Breast epithelium (tissue), 4 donors: ENCODE measurements around the gene CCT4. TPM values are rescaled to one million over a fixed set of nuclear protein-coding genes. Genes with fewer than 3 reads are reported as not detected.
"Not testable (repeated sequence)": the region's sequence is repeated elsewhere in the genome, so short reads cannot be mapped to it uniquely, and the experiment has no call there.

Experiments
- DNase-seq, 2 donors: peaks; one replicate each; pipeline ENCODE4 v3.0.0-alpha.2; 2019; ENCODE audit warnings: low spot score in 2 of 2
- H3K27ac ChIP-seq, 2 donors: fragments of 200-600 bp; sonication (generic) in 1 of 2; one replicate each; pipeline ENCODE4 v1.5.1; 2016 to 2019; ENCODE audit warnings: mild to moderate bottlenecking in 1 of 2
- H3K27me3 ChIP-seq, 2 donors: fragments of 200-600 bp; sonication (generic) in 1 of 2; one replicate each; pipeline versions ENCODE4 v1.5.1 to v1.6.0; 2017 to 2019; ENCODE audit warnings: control low read depth in 1 of 2, mild to moderate bottlenecking in 1 of 2
- H3K36me3 ChIP-seq: fragments of 200-600 bp; one replicate; pipeline ENCODE4 v1.5.1; 2019
- H3K4me1 ChIP-seq, 2 donors: fragments of 200-600 bp; sonication (generic); one replicate each; pipeline ENCODE4 v1.5.1; 2016 to 2019; ENCODE audit warnings: control low read depth in 1 of 2
- H3K4me3 ChIP-seq, 3 donors: fragments of 200-600 bp; sonication (generic); 1 replicate in 2 of 3; 2 replicates in 1 of 3; pipeline ENCODE4 v1.5.1; 2016 to 2019; ENCODE audit warnings: mild to moderate bottlenecking in 3 of 3, moderate library complexity in 2 of 3
- H3K9me3 ChIP-seq, 2 donors: fragments of 200-600 bp; sonication (generic) in 1 of 2; one replicate each; pipeline ENCODE4 v1.5.1; 2016 to 2019; ENCODE audit warnings: control low read depth in 1 of 2
- POLR2A ChIP-seq: fragments of 450-650 bp; IDR thresholded peaks from one replicate; pipeline ENCODE4 v1.6.1; 2016; ENCODE audit warnings: antibody characterized with exemption, mild to moderate bottlenecking, moderate library complexity
- POLR2AphosphoS5 ChIP-seq, 3 donors: sonication (generic); formaldehyde crosslinking; IDR thresholded peaks; one replicate each; pipeline ENCODE4 v1.6.1; 2017; ENCODE audit warnings: antibody characterized with exemption in 3 of 3
- intact Hi-C: fragments of 100-400 bp; cut with DNase I; formaldehyde crosslinking; loops from one replicate; pipeline ENCODE4 v1.15.1; 2023; ENCODE audit warnings: low total_unique reads
- total RNA-seq, 3 donors: library from RNA; depleted of rRNA; stranded (reverse); fragments of >200 nt; gene quantifications; one replicate each; pipeline ENCODE4 v1.1.0, GENCODE V29; 2016
- TF ChIP-seq, protein P1 (sequence below), 3 donors: fragments of 450-650 bp; IDR thresholded peaks; one replicate each; pipeline ENCODE4 v1.5.1; 2016 to 2017; ENCODE audit warnings: antibody characterized with exemption in 3 of 3, mild to moderate bottlenecking in 3 of 3, moderate library complexity in 3 of 3

Gene CCT4
- total RNA-seq, 3 donors from 2014 or later: 73.3 to 119 (median 82.9) TPM

DNA sequence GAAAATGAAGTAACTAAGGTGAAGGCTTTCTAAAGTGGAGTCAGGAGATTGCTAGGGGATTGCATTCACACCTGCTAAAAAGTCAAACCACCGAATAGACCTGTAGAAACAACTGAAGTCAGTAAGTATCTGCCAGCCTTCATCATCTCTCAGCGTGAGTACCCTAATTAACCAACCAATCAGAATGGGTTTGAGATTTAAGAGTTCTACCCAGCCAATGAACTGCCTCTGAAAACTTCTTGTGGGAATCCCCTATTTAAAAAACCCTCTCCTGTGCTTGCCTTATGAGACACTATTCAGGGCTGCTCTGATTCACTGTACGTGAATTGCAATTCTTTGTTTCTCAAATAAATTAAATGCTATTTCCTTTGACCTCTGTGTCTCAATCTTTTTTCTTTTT, 31.2 kb downstream of the CCT4 start:
- Histone ChIP-seq H3K27me3 (no peaks in the 10 kb centered on the region), H3K27ac (no peak overlapping the region), H3K4me1 (no peaks in the 10 kb centered on the region), H3K4me3 (no peak overlapping the region), H3K36me3 (no peaks in the 10 kb centered on the region), H3K9me3 (peaks cover 0 to 5% of the 10 kb centered on the region in 2 donors)
- TF ChIP-seq, protein P1, sequence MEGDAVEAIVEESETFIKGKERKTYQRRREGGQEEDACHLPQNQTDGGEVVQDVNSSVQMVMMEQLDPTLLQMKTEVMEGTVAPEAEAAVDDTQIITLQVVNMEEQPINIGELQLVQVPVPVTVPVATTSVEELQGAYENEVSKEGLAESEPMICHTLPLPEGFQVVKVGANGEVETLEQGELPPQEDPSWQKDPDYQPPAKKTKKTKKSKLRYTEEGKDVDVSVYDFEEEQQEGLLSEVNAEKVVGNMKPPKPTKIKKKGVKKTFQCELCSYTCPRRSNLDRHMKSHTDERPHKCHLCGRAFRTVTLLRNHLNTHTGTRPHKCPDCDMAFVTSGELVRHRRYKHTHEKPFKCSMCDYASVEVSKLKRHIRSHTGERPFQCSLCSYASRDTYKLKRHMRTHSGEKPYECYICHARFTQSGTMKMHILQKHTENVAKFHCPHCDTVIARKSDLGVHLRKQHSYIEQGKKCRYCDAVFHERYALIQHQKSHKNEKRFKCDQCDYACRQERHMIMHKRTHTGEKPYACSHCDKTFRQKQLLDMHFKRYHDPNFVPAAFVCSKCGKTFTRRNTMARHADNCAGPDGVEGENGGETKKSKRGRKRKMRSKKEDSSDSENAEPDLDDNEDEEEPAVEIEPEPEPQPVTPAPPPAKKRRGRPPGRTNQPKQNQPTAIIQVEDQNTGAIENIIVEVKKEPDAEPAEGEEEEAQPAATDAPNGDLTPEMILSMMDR (IDR thresholded peaks at IDR 0.05): no peak
- no peak for TF ChIP-seq POLR2AphosphoS5 (IDR thresholded peaks at IDR 0.05)
- no peak for TF ChIP-seq POLR2A
- DNase-seq: no peak
- intact Hi-C loops: no loop called here

DNA sequence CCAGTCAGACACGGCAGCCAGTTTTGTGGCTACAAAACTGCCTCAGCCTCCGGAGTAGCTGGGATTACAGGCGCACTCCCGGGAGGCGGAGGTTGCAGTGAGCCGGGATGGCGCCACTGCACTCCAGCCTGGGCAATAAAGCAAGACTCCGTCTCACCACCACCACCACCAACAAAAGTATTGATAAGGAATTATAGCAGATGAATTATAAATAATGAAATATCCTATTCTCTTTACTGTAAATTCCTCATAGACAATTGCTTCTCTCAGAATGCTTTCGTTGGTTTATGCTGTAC, 33.2 kb downstream of the CCT4 start:
- no peaks in the 10 kb centered on the region for H3K36me3 ChIP-seq
- no peaks in the 10 kb centered on the region for H3K27me3 ChIP-seq
- TF ChIP-seq POLR2AphosphoS5 (IDR thresholded peaks at IDR 0.05): no peak
- no peak for TF ChIP-seq POLR2A
- intact Hi-C loops: no loop called here
- peak in 1 of 2 donors; percentile 20 for DNase-seq
- H3K4me1 ChIP-seq: no peaks in the 10 kb centered on the region
- H3K27ac ChIP-seq: peak overlapping the region; percentile 93 to 94
- no peaks in the 10 kb centered on the region for H3K9me3 ChIP-seq
- H3K4me3 ChIP-seq: peak overlapping the region; percentile 77 to 90 (median 85)

DNA sequence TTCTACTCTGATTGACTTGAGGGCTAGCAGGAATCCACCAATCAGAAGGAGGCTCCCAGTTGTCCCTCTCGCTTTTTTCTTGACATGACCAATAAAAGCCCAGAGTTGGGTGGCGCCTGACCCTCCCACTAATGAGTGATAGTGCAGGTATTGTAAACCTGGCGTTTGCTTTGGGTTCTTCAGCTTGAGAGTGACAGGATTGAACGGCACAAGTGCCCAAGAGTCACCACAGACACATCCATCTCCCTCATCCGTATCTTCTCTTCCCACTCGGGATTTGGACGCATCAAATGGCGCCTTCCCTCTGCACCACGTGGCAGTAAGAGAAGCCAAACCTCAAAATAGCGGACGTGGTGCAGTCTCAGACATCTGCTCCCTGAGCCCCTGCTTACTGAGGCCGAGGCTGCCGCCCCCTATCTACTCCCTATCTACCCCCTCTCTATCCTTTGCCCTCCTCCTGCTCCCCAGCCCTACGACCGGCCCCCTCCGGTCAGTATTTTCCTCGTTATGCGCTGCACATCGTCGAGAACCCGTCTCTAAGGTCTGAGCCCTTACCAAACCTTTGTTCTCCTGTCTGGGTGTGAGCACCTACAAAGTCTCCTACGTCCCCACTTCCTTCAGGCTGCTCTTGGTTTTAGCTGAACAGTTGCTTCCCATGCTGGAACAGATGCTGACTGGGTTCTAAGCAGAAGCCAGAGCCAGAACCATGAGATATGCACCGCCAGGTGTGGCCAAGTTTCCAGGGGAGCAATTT, 33.7 kb downstream of the CCT4 start:
- Histone ChIP-seq H3K27ac (peak overlapping the region; percentile 93 to 94), H3K36me3 (no peaks in the 10 kb centered on the region), H3K4me1 (no peaks in the 10 kb centered on the region), H3K4me3 (peak overlapping the region; percentile 77 to 90 (median 85)), H3K27me3 (no peaks in the 10 kb centered on the region), H3K9me3 (no peaks in the 10 kb centered on the region)
- TF ChIP-seq POLR2AphosphoS5 (IDR thresholded peaks at IDR 0.05): peak in 1 of 3 donors; percentile 41
- TF ChIP-seq, protein P1 (IDR thresholded peaks at IDR 0.05): no peak
- DNase-seq: peak; percentile 86 to 92
- intact Hi-C loops: no loop called here

DNA sequence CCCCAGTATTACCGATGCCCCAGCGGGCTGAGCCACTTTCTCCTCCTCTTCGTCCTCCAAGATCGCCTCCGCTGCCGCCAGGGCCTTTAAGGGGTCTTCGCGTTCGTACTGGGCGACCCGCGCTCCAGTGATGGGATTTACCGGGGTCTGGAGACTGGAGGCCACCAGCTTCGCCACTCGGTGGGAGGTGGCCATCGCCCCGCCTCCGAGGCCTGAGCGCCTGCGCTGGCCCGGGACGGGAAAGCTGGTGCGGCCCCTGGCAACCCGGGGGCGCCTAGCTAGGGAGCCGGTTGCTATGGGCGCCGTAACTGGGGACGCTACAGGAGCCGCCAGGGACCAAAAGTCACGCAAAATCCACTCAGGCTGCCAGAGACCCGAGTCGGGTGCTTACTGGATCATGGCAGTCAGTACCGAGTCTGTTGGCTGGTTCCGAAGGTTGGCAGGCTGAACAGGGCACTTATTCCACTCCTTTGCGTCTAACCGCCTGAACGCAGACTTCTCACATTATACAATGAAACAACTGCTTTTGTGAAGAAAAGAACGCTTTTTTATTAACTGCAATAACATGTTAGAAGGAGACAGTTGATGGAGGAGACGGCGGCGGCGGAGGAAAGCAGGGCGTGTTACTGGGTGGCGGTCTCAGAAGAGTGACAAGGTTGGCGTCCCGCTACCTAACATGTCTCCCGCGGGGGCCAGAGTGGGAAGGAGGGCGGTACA, 34.5 kb downstream of the CCT4 start, which contains the start of gene FAM161A:
Gene FAM161A (minus strand): TSS at position 214 of the 717 bp plus-strand sequence. CDS start 19 bp downstream, at position 195.
- intact Hi-C loops: no loop called here
- H3K4me3 ChIP-seq: peak within 1 kb of the TSS; percentile 77 to 90 (median 85)
- peak; percentile 73 to 75 for DNase-seq
- H3K27me3 ChIP-seq: no peaks in the 10 kb centered on the region
- H3K36me3 ChIP-seq: no peaks in the 10 kb centered on the region
- H3K27ac ChIP-seq: peak within 1 kb of the TSS; percentile 93 to 94
- H3K9me3 ChIP-seq: no peaks in the 10 kb centered on the region
- TF ChIP-seq POLR2AphosphoS5 (IDR thresholded peaks at IDR 0.05): peak; percentile 54 to 68 (median 55)
- TF ChIP-seq, protein P1 (IDR thresholded peaks at IDR 0.05): no peak
- no peaks in the 10 kb centered on the region for H3K4me1 ChIP-seq

DNA sequence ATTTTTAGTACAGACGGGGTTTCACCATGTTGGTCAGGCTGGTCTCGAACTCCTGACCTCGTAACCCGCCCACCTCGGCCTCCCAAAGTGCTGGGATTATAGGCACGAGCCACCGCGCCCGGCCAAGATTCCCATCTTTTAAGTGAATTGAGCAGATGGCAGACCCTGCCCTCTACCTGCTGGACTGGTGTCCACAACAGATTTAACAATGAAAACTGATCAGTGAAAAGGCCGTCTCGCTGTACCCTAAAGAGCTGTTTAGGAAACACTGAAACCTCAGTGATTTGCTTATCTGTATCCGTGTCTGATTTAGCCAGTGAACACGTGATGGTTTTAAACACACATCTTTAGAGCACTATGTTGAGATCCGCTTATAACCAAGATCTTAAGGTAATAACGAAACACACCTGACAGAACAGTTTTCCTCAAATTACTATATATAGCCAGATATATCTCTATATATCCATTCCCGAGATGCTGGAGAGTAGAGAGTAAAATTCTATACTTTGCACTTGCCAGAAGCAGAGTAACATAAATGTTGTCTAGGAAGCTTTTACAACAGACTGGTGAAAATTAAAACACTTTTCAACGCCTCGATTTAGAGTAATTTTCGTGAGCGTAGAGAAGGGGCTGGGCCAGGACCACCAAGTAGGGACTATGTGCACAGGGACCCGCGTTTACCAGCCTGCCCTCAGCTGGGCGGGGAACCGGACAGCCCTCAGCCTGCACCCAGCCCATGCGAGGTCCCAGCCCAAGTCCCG, 35.2 kb downstream of the CCT4 start:
- Histone ChIP-seq H3K27me3 (no peaks in the 10 kb centered on the region), H3K36me3 (no peaks in the 10 kb centered on the region), H3K9me3 (no peaks in the 10 kb centered on the region), H3K4me1 (no peaks in the 10 kb centered on the region), H3K27ac (peak overlapping the region; percentile 93 to 94), H3K4me3 (peak overlapping the region; percentile 77 to 90 (median 85))
- intact Hi-C loops: no loop called here
- no peak for DNase-seq
- TF ChIP-seq POLR2AphosphoS5 (IDR thresholded peaks at IDR 0.05): no peak
- TF ChIP-seq, protein P1 (IDR thresholded peaks at IDR 0.05): no peak
- TF ChIP-seq POLR2A: no peak

DNA sequence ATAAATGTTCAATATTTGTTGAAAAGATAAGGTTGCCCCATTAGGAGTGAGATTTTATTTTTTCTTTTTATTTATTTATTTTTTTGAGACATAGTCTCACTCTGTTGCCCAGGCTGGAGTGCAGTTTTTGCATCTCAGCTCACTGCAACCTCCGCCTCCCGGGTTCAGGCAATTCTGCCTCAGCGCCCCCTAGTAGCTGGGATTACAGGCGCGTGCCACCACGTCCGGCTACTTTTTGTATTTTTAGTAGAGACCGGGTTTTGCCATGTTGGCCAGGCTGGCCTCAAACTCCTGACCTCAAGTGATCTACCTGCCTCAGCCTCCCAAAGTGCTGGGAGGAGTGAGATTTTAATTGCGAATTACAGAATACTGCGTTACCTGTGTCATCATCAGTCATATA, 37.2 kb downstream of the CCT4 start:
- intact Hi-C loops, H3K36me3 ChIP-seq, H3K4me3 ChIP-seq, H3K9me3 ChIP-seq, H3K4me1 ChIP-seq, H3K27me3 ChIP-seq, H3K27ac ChIP-seq, DNase-seq: not testable (repeated sequence)
